K562 (cell line): Measurements from ENCODE around the gene POU4F1. TPM values are rescaled to one million over a fixed set of nuclear protein-coding genes. Genes with fewer than 3 reads are reported as not detected.

Experiments
- CBFA2T3 ChIP-seq: fragments of 450-650 bp; IDR thresholded peaks from 2 replicates; pipeline ENCODE4 v1.6.1; 2017
- CHD7 ChIP-seq: fragments of 200-600 bp; sonication (generic); IDR thresholded peaks from one replicate; pipeline ENCODE4 v1.6.1; 2012; ENCODE audit warnings: mild to moderate bottlenecking, low read depth, low read length, inconsistent platforms
- CTBP1 ChIP-seq: fragments of 450-650 bp; IDR thresholded peaks from 2 replicates; pipeline ENCODE4 v1.6.1; 2016; ENCODE audit warnings: borderline replicate concordance
- DDX20 ChIP-seq: fragments of 450-650 bp; IDR thresholded peaks from 2 replicates; pipeline ENCODE4 v1.6.1; 2016; ENCODE audit warnings: missing genetic modification characterization, low read depth, mild to moderate bottlenecking, missing compliant biosample characterization, moderate library complexity
- HLTF ChIP-seq: fragments of 450-650 bp; IDR thresholded peaks from 2 replicates; pipeline ENCODE4 v1.6.1; 2016
- HMG20A ChIP-seq: fragments of 450-650 bp; formaldehyde crosslinking; conservative IDR thresholded peaks from 2 replicates; pipeline ENCODE4 v1.4.0; 2020; ENCODE audit warnings: mild to moderate bottlenecking, mixed read lengths
- NFRKB ChIP-seq: fragments of 450-650 bp; IDR thresholded peaks from 2 replicates; pipeline ENCODE4 v1.6.1; 2016; ENCODE audit warnings: low read depth
- PTTG1 ChIP-seq: fragments of 450-650 bp; IDR thresholded peaks from 2 replicates; pipeline ENCODE4 v1.6.1; 2016; ENCODE audit warnings: low read depth, mild to moderate bottlenecking, missing genetic modification characterization, missing compliant biosample characterization
- U2AF1 ChIP-seq: fragments of 200-400 bp; formaldehyde crosslinking; optimal IDR thresholded peaks from 2 replicates; pipeline ENCODE3; 2017; ENCODE audit warnings: mild to moderate bottlenecking, low read depth, low read length, moderate library complexity
- ZNF316 ChIP-seq: fragments of 450-650 bp; IDR thresholded peaks from 2 replicates; pipeline ENCODE4 v1.6.1; 2016
- ZNF512 ChIP-seq: IDR thresholded peaks from 2 replicates; pipeline ENCODE4 v1.6.1; 2016; ENCODE audit warnings: missing genetic modification characterization, missing compliant biosample characterization
- polyA plus RNA-seq, 8 experiments: library from polyadenylated mRNA; depleted of rRNA in 4 of 8; stranded (reverse) in 5 of 8; unstranded in 3 of 8; fragments of >200 nt; fragmentation: Nextera tagmentation in 2 of 8; fragmentation: Illumina TruSeq in 1 of 8; extraction: Ambion mirVana in 2 of 8; extraction: Trizol in 1 of 8; gene quantifications; 2 replicates each; pipeline versions ENCODE4 v1.2.1 to v1.2.3, GENCODE V29; 2011 to 2014; ENCODE audit warnings: inconsistent platforms in 1 of 8, missing spikeins in 1 of 8
- total RNA-seq, 7 experiments: library from RNA; depleted of rRNA in 6 of 7; stranded (reverse); fragments of >200 nt in 6 of 7; fragmentation: Illumina TruSeq in 2 of 7; extraction: Trizol in 2 of 7; gene quantifications; 2 replicates each; pipeline versions ENCODE4 v1.2.1 to v1.2.3, GENCODE V29; 2011 to 2021; ENCODE audit warnings: low replicate concordance in 1 of 7
- TF ChIP-seq, protein P1 (sequence below): IDR thresholded peaks from 3 replicates; pipeline ENCODE4 v1.6.1; 2011; ENCODE audit warnings: borderline replicate concordance, mild to moderate bottlenecking, moderate library complexity; ENCODE audit not compliant: insufficient read length; ENCODE audit errors: extremely low read depth

POU4F1 gene
- total and polyA plus RNA-seq, 9 of the 15 experiments (the other 6 are each of a cell fraction or from before 2014, with no cell fraction given) = 0.61 to 2.8 (median 1.5) TPM

- TF ChIP-seq ZNF512 (tag) (no peak), PTTG1 (tag) (no peak), NFRKB (no peak), HMG20A (CRISPR knock-in tag) (no peak), HLTF (no peak), CBFA2T3 (peak; percentile 34; the same call in 1 of the 2 replicates), CTBP1 (0 out of 2 replicates have a peak, but pooled peaks have one; percentile 17), DDX20 (tag) (no peak), U2AF1 (no peak), CHD7 (no peak), ZNF316 (0 out of 2 replicates have a peak, but pooled peaks have one; percentile 3)
- TF ChIP-seq, protein P1, sequence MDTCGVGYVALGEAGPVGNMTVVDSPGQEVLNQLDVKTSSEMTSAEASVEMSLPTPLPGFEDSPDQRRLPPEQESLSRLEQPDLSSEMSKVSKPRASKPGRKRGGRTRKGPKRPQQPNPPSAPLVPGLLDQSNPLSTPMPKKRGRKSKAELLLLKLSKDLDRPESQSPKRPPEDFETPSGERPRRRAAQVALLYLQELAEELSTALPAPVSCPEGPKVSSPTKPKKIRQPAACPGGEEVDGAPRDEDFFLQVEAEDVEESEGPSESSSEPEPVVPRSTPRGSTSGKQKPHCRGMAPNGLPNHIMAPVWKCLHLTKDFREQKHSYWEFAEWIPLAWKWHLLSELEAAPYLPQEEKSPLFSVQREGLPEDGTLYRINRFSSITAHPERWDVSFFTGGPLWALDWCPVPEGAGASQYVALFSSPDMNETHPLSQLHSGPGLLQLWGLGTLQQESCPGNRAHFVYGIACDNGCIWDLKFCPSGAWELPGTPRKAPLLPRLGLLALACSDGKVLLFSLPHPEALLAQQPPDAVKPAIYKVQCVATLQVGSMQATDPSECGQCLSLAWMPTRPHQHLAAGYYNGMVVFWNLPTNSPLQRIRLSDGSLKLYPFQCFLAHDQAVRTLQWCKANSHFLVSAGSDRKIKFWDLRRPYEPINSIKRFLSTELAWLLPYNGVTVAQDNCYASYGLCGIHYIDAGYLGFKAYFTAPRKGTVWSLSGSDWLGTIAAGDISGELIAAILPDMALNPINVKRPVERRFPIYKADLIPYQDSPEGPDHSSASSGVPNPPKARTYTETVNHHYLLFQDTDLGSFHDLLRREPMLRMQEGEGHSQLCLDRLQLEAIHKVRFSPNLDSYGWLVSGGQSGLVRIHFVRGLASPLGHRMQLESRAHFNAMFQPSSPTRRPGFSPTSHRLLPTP = no peak
Observed at GRCh38 chr13:78649997-78650716, 46.8 kb upstream of the POU4F1 start (continued).
